Astrocyte (in vitro differentiated cells and primary cell): ENCODE results near the gene LRRC36. TPM values are rescaled to one million over a fixed set of nuclear protein-coding genes. Genes with fewer than 3 reads are reported as not detected.

ENCODE experiments used
- DNase-seq: peaks from one replicate; pipeline ENCODE4 v3.0.0-alpha.2; 2010; ENCODE audit warnings: low read depth
- FAIRE-seq: peaks from 2 replicates; lab custom pipeline; 2011; peaks lifted over from hg19 to GRCh38; lab: Jason Lieb, UNC
- H2AFZ ChIP-seq: 2 replicates; pipeline ENCODE4 v1.6.0; 2012; ENCODE audit warnings: low read depth, low read length, inconsistent platforms
- H3K27ac ChIP-seq: 2 replicates; pipeline ENCODE4 v1.5.1; 2011; ENCODE audit warnings: low read depth, low read length, inconsistent platforms
- H3K27me3 ChIP-seq: 2 replicates; pipeline ENCODE4 v1.6.0; 2011; ENCODE audit warnings: low read length, inconsistent platforms; ENCODE audit not compliant: insufficient read depth
- H3K36me3 ChIP-seq: 2 replicates; pipeline ENCODE4 v1.5.1; 2011; ENCODE audit warnings: low read length, inconsistent platforms; ENCODE audit not compliant: insufficient read depth
- H3K4me1 ChIP-seq: 2 replicates; pipeline ENCODE4 v1.5.1; 2011; ENCODE audit warnings: low read length, inconsistent platforms; ENCODE audit not compliant: insufficient read depth
- H3K4me2 ChIP-seq: 2 replicates; pipeline ENCODE4 v1.6.0; 2012; ENCODE audit warnings: low read length, inconsistent platforms
- H3K4me3 ChIP-seq: 2 replicates; pipeline ENCODE4 v1.5.1; 2011; ENCODE audit warnings: low read depth, mild to moderate bottlenecking, low read length, inconsistent platforms; ENCODE audit not compliant: insufficient read depth
- H3K79me2 ChIP-seq: 2 replicates; pipeline ENCODE4 v1.6.0; 2012; ENCODE audit warnings: mild to moderate bottlenecking, low read length, inconsistent platforms; ENCODE audit not compliant: insufficient read depth
- H3K9ac ChIP-seq: 2 replicates; pipeline ENCODE4 v1.6.0; 2012; ENCODE audit warnings: mild to moderate bottlenecking, low read length, inconsistent platforms
- H3K9me3 ChIP-seq: 2 replicates; pipeline ENCODE4 v1.5.1; 2012; ENCODE audit warnings: low read depth, mild to moderate bottlenecking, low read length, inconsistent platforms; ENCODE audit not compliant: insufficient read depth
- H4K20me1 ChIP-seq: 2 replicates; pipeline ENCODE4 v1.6.0; 2012; ENCODE audit warnings: low read length, inconsistent platforms; ENCODE audit not compliant: insufficient read depth
- H3K27ac Mint-ChIP-seq: one replicate; pipeline ENCODE4 v1.8.0; 2021; ENCODE audit warnings: mild to moderate bottlenecking, mixed read lengths; ENCODE audit not compliant: unreplicated experiment
- H3K27me3 Mint-ChIP-seq: one replicate; pipeline ENCODE4 v1.8.0; 2021; ENCODE audit warnings: low read depth, mixed read lengths; ENCODE audit not compliant: unreplicated experiment
- H3K36me3 Mint-ChIP-seq: one replicate; pipeline ENCODE4 v1.8.0; 2021; ENCODE audit warnings: low read depth, mixed read lengths; ENCODE audit not compliant: unreplicated experiment
- H3K4me1 Mint-ChIP-seq: one replicate; pipeline ENCODE4 v1.8.0; 2021; ENCODE audit warnings: low read depth, mixed read lengths; ENCODE audit not compliant: unreplicated experiment
- H3K4me3 Mint-ChIP-seq: one replicate; pipeline ENCODE4 v1.8.0; 2021; ENCODE audit warnings: mild to moderate bottlenecking, moderate library complexity, mixed read lengths; ENCODE audit not compliant: unreplicated experiment
- H3K9me3 Mint-ChIP-seq: one replicate; pipeline ENCODE4 v1.8.0; 2021; ENCODE audit warnings: mild to moderate bottlenecking, mixed read lengths; ENCODE audit not compliant: unreplicated experiment
- EZH2 ChIP-seq: IDR thresholded peaks from 2 replicates; pipeline ENCODE4 v1.6.1; 2012; ENCODE audit warnings: mild to moderate bottlenecking, low read length, inconsistent platforms; ENCODE audit not compliant: insufficient read depth
- total RNA-seq: library from RNA; stranded (reverse); gene quantifications from 2 replicates; pipeline ENCODE4 v1.2.1, GENCODE V29; 2021
- TF ChIP-seq, protein P1 (sequence below): IDR thresholded peaks from 2 replicates; pipeline ENCODE4 v1.5.1; 2011; ENCODE audit warnings: low read depth, mild to moderate bottlenecking, inconsistent platforms, low read length, moderate library complexity; ENCODE audit not compliant: insufficient read depth

LRRC36 gene
- total RNA-seq, 1 donor from 2014 or later = not detected

- H2AFZ ChIP-seq = no peak overlapping the region
- H3K9me3 ChIP-seq = peaks cover 9% of the 10 kb centered on the region
- H3K79me2 ChIP-seq = no peaks in the 10 kb centered on the region
- H4K20me1 ChIP-seq = no peaks in the 10 kb centered on the region
- no peak overlapping the region for H3K27ac ChIP-seq
- no peak overlapping the region for H3K27ac Mint-ChIP-seq
- H3K27me3 Mint-ChIP-seq = peaks cover 32% of the 10 kb centered on the region
- TF ChIP-seq, protein P1, sequence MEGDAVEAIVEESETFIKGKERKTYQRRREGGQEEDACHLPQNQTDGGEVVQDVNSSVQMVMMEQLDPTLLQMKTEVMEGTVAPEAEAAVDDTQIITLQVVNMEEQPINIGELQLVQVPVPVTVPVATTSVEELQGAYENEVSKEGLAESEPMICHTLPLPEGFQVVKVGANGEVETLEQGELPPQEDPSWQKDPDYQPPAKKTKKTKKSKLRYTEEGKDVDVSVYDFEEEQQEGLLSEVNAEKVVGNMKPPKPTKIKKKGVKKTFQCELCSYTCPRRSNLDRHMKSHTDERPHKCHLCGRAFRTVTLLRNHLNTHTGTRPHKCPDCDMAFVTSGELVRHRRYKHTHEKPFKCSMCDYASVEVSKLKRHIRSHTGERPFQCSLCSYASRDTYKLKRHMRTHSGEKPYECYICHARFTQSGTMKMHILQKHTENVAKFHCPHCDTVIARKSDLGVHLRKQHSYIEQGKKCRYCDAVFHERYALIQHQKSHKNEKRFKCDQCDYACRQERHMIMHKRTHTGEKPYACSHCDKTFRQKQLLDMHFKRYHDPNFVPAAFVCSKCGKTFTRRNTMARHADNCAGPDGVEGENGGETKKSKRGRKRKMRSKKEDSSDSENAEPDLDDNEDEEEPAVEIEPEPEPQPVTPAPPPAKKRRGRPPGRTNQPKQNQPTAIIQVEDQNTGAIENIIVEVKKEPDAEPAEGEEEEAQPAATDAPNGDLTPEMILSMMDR = no peak
- TF ChIP-seq EZH2 = no peak
- no peak overlapping the region for H3K9ac ChIP-seq
- DNase-seq = no peak
- H3K4me1 ChIP-seq = no peaks in the 10 kb centered on the region
- H3K4me3 ChIP-seq = no peak overlapping the region
- peaks cover 6% of the 10 kb centered on the region for H3K4me1 Mint-ChIP-seq
- H3K36me3 ChIP-seq = no peaks in the 10 kb centered on the region
- H3K9me3 Mint-ChIP-seq = peaks cover 8% of the 10 kb centered on the region
- no peaks in the 10 kb centered on the region for H3K27me3 ChIP-seq
- FAIRE-seq = no peak
- H3K36me3 Mint-ChIP-seq = peaks cover 4% of the 10 kb centered on the region
- no peak overlapping the region for H3K4me2 ChIP-seq
- no peak overlapping the region for H3K4me3 Mint-ChIP-seq
Observed at GRCh38 chr16:67305216-67306071, 21.2 kb upstream of the LRRC36 start.

GRCh38 chr16:67310561-67310960 is 16.1 kb upstream of the LRRC36 start:
- Histone ChIP-seq H3K27me3 (no peaks in the 10 kb centered on the region), H3K36me3 (no peaks in the 10 kb centered on the region), H3K4me2 (no peak overlapping the region), H3K4me1 (peaks cover 18% of the 10 kb centered on the region), H3K27ac (no peak overlapping the region), H3K79me2 (no peaks in the 10 kb centered on the region), H2AFZ (no peak overlapping the region), H3K4me3 (no peak overlapping the region), H3K9ac (no peak overlapping the region), H4K20me1 (no peaks in the 10 kb centered on the region), H3K9me3 (peaks cover 4% of the 10 kb centered on the region)
- FAIRE-seq (no peak), DNase-seq (no peak)
- H3K4me1 Mint-ChIP-seq = peaks cover 16% of the 10 kb centered on the region
- TF ChIP-seq, protein P1 = no peak
- TF ChIP-seq EZH2 = no peak
- H3K9me3 Mint-ChIP-seq = peaks cover 1% of the 10 kb centered on the region
- peaks cover 2% of the 10 kb centered on the region for H3K36me3 Mint-ChIP-seq
- peak overlapping the region; percentile 87 for H3K27ac Mint-ChIP-seq
- no peak overlapping the region for H3K4me3 Mint-ChIP-seq
- H3K27me3 Mint-ChIP-seq = peaks cover 16% of the 10 kb centered on the region
